HG03565 (cell line): ENCODE data around the gene TNFRSF13B.
"Not testable (repeated sequence)": the region's sequence is repeated elsewhere in the genome, so short reads cannot be mapped to it uniquely, and the experiment has no call there.

ENCODE experiments used
- ATAC-seq: cut with Tn5 transposase; IDR thresholded peaks from one replicate; pipeline ENCODE4 v1.9.1; 2021; ENCODE audit warnings: mild to moderate bottlenecking, moderate library complexity; ENCODE audit not compliant: unreplicated experiment

The TNFRSF13B gene

DNA sequence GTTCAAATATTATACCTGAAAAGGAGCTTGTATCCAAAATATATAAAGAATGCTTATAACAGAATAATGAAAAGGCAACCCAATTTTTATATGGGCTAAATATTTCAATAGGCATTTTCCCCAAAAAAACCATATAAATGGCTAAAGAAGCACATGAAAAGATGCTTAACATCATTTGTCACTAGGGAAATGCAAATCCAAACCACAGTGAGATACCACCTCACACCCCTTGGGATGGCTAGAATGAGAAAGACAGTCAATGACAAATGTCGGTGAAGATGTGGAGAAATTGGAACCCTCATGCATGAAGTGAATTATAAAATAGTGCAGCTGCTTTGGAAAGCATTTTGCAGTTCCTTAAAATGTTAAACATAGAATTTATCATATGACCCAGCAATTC, 3.1 kb downstream of the TNFRSF13B start:
- ATAC-seq: no peak

DNA sequence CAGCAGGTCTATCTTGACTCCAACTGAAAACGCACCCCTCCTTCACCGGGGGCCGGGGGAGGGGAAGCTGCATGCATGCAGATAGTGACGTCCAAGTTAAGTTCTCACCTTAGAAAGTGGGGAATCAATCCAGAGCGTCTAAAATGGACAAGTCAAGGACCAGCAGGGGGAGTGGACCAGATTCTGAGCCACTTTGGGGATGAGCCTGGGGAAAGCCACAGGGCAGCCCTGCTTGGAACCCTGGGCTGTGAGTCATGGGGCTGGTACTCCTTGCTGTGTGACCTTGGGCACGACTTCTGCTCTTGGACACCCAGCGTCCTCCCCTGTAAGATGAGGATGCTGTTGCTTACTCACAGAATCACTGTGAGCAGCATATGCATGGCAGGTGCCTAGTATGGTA, 9.1 kb downstream of the TNFRSF13B start:
- ATAC-seq: no peak

DNA sequence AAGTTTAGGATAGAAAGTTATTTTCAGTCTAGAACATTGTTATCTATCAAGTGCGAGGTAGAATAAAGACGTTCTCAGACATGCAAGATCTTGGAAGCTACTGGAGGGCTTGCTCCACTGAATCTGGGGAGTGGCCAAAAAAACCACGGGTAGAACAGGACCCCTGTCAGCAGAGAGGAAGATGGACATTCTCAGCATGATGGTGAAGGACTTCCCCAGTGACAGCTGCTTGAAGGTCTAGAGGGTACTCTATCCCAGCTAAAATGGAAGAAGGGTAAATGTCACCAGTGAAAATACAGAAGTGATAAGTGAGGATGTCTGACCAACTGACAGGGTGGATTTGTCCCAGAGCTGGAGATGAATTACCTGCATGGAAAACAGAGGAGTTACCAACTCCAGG, 10.1 kb downstream of the TNFRSF13B start:
- ATAC-seq: no peak

- not testable (repeated sequence) for ATAC-seq
Observed at GRCh38 chr17:16961022-16961421, 10.9 kb downstream of the TNFRSF13B start.

DNA sequence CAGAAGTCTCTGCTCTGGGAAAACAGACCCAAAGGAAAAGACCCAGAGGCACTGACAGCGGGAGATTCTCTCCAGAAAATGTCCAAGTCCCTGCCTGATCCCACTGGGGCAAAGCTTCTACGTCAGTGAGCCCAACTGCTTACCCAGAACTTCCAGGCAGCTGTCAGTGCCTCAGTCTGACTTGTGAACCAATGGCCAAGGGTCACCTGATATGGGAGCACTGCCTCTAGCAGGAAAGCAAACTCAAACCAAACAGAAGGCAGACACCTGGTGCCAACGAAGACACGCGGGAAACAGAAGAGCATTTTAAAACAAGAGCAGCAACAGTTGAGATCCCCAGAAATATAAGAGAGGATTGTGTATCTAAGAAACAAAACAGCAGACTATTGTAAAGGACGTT, 16.9 kb downstream of the TNFRSF13B start:
- not testable (repeated sequence) for ATAC-seq

- ATAC-seq: no peak
Observed at GRCh38 chr17:16954521-16954920, 17.4 kb downstream of the TNFRSF13B start.

- ATAC-seq: no peak
Observed at GRCh38 chr17:16953841-16954240, 18.1 kb downstream of the TNFRSF13B start.

- no peak for ATAC-seq
Observed at GRCh38 chr17:16953347-16953746, 18.6 kb downstream of the TNFRSF13B start.

DNA sequence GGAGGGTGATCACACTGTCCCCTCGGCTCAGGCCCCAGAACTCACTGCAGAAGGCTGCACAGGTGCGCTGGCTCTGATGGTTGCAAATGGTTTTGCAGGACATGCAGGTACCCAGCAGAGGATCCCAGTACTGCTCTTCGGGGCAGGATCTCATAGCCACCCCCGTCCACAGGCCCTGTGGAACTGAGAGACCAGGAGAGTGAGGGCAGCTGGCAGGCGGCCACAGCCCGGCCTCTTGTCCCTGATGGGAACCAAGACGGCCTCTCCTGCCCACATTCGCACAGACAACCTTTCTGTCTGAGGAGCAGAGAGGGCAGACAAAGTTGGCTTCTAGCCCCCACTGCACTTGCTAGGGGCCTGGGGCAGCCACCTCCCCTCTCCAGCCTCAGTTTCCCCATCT, 19.5 kb downstream of the TNFRSF13B start:
- no peak for ATAC-seq

- no peak for ATAC-seq
Observed at GRCh38 chr17:16950488-16950887, 21.4 kb downstream of the TNFRSF13B start.

DNA sequence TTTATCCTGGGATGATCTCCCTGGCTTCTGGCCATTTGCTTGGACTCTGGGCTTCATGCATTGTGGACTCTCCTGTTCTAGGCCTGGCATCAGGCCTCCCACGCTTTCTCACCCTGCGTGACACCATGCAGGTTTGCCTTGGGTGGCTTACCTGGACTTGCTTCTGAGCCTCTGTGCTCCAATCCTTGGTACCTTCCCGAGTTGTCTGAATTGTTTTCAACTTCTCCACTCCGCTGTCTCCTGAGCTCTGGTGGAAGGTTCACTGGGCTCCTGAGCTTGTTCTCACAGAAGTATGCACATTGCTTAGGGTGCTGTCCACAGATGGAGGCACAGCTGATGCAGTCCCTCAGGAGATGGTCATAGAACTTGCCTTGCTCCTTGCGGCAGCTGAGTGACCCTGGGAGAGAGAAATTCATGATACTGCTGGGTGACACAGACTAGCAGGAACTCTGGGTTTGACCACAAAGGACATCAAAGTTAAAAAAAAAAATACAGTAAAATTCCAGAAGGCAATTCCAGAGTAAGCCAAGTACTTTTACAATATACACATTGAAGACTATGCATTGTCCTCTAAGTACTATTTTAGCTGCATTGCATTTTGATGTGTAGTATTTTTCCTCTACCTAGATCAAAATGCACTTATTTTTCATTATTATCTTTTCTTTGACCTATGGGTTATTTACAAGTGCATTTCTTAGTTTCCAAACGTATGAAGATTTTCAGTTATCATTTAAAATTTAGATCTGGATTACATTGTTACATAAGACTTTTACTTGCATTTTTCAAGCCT, 23.1 kb downstream of the TNFRSF13B start:
- no peak for ATAC-seq

DNA sequence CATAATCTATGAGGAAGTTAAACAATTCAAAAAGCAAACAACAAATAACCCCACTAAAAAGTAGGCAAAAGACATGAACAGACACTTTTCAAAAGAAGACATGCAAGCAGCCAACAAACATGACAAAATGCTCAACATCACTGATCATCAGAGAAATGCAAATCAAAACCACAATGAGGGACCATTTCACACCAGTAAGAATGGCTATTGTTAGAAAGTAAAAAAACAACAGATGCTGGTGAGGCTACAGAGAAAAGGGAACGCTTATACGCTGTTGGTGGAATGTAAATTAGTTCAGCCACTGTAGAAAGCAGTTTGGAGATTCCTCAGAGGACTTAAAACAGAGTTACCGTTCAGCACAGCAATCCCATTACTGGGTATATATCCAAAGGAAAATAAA, 24.4 kb downstream of the TNFRSF13B start:
- peak; percentile 67 for ATAC-seq

- ATAC-seq: no peak
Observed at GRCh38 chr17:16945663-16946218, 26.2 kb downstream of the TNFRSF13B start.

GRCh38 chr17:16945136-16945482, 26.8 kb downstream of the TNFRSF13B start:
- no peak for ATAC-seq

- ATAC-seq: no peak
Observed at GRCh38 chr17:16944334-16945135, 27.4 kb downstream of the TNFRSF13B start.

DNA sequence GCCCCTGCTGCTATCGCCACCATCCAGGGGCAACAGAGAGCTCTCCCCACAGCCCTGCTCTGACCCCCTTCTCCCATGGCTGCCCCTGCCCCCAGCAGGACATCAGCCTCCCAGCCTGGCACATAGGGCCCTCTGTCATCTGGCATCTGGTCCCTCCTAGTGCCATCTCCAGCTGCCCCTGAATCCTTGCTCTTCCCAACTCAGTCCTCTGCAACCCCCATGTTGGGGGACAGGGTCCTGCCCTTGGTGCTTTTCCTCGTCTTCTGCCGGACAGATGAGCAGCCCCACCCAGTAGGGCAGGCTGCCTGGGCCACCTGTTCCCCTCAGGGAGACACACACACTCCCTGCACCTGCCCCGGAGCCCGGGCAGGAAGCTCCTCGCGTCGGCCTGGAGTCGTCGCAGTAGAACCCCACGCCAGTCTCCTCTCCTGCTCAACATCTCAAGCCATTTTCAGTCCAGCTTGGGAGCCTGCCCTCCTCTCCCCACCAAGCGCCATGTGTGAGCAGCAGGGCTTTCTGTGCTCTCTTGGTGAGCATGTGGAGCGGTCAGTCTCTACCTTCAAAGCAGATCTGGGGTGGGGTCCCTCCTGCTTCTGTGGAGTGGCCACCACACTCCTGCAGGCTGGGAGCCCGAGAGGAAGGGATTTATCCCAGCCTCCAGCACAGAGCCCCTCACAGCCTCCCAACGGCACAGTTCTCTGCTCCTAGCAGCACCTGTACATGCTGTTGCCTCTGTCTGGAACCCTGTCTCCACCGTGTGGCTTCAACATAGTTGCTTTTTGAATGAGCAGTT, 28.2 kb downstream of the TNFRSF13B start:
- no peak for ATAC-seq

DNA sequence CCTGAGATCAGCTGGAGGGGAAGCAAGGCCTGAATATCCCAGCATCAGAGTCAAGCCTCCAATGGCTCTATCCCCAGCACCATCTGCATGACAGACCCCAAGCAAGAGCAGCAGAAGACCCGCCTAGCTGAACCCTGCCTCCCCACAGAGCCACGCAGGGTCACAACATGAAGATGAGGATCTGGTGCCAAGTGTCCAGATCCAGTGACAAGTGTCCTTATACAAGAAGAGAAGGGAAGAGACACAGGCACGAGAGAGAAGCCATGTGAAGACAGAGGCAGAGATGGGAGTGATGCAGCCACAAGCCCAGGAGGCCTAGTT, 28.9 kb downstream of the TNFRSF13B start:
- ATAC-seq: no peak

- ATAC-seq: no peak
Observed at GRCh38 chr17:16942141-16943031, 29.5 kb downstream of the TNFRSF13B start.

- ATAC-seq: no peak
Observed at GRCh38 chr17:16941072-16942036, 30.6 kb downstream of the TNFRSF13B start.
